MM.1S (cell line): ENCODE results near the gene GADD45G.

Experiments used
- CTCF ChIP-seq: fragments of 300-600 bp; sonication (generic); IDR thresholded peaks from 2 replicates; pipeline ENCODE4 v1.5.1; 2016; ENCODE audit warnings: antibody characterized with exemption, low read length, mixed read lengths
- EZH2 ChIP-seq: fragments of 300-600 bp; sonication (generic); optimal IDR thresholded peaks from 2 replicates; pipeline ENCODE3; 2017; ENCODE audit warnings: low read depth, mild to moderate bottlenecking, antibody characterized with exemption, low read length, mixed read lengths
- EZH2phosphoT487 ChIP-seq: fragments of 300-600 bp; sonication (generic); IDR thresholded peaks from 2 replicates; pipeline ENCODE4 v1.6.1; 2018; ENCODE audit warnings: antibody characterized with exemption, low read length

GRCh38 chr9:89628601-89629000 is 23.8 kb downstream of the GADD45G start:
- no peak for TF ChIP-seq CTCF
- TF ChIP-seq EZH2, result no peak
- no peak for TF ChIP-seq EZH2phosphoT487
